HEK293T (cell line): ENCODE measurements around the gene HADHB.

Experiments
- TARDBP ChIP-seq: fragments of 450-650 bp; IDR thresholded peaks from 2 replicates; pipeline ENCODE4 v1.6.1; 2016
- TF ChIP-seq, protein P1 (sequence below): fragments of 450-650 bp; IDR thresholded peaks from 2 replicates; pipeline ENCODE4 v1.6.1; 2016

GRCh38 chr2:26238311-26238958 lies 6.3 kb upstream of the HADHB start:
- TF ChIP-seq, protein P1, sequence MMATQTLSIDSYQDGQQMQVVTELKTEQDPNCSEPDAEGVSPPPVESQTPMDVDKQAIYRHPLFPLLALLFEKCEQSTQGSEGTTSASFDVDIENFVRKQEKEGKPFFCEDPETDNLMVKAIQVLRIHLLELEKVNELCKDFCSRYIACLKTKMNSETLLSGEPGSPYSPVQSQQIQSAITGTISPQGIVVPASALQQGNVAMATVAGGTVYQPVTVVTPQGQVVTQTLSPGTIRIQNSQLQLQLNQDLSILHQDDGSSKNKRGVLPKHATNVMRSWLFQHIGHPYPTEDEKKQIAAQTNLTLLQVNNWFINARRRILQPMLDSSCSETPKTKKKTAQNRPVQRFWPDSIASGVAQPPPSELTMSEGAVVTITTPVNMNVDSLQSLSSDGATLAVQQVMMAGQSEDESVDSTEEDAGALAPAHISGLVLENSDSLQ: no peak
- no peak for TF ChIP-seq TARDBP
